B cell (primary cell): ENCODE results near the gene ANO2.

Experiments used
- EZH2 ChIP-seq: IDR thresholded peaks from 2 replicates; pipeline ENCODE4 v1.6.1; 2012; ENCODE audit warnings: borderline replicate concordance, low read depth, mild to moderate bottlenecking, moderate library complexity, low read length; ENCODE audit not compliant: insufficient read depth, poor library complexity, severe bottlenecking
- TF ChIP-seq, protein P1 (sequence below): fragments of 200-600 bp; IDR thresholded peaks from one replicate; pipeline ENCODE4 v1.8.0; 2022; ENCODE audit warnings: antibody characterized with exemption, mild to moderate bottlenecking

DNA sequence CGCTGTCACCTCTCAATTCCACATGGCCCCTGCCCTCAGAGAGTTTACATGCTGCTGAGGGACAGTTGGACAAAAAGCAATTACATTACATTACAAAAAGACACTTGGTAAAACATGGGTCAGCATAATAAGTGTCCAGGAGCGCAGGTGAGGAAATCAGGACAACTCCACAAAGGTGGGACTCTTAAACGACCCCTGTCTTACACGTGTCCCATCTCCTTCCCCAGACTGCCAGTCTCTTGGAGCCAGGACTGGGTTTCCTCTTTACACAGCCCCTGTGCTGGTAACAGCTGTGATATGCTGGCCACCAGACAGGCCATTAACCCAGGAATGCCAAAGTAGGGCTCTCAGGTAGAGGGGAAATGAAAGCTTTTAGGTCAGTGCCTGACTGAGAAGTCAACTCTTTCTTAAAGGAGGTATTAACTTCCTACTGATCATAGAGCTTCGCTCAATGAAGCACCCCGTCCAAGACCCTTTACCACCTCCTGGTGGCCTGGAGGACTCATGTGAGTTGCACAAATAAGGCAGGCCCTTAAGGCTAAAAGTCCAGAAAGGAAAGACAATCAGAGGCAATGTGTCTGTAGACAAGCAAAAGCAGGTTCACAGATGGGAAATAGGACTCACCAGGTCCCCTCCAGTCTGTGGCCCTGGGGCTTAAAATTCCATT lies 55.5 kb downstream of the ANO2 start:
- TF ChIP-seq, protein P1, sequence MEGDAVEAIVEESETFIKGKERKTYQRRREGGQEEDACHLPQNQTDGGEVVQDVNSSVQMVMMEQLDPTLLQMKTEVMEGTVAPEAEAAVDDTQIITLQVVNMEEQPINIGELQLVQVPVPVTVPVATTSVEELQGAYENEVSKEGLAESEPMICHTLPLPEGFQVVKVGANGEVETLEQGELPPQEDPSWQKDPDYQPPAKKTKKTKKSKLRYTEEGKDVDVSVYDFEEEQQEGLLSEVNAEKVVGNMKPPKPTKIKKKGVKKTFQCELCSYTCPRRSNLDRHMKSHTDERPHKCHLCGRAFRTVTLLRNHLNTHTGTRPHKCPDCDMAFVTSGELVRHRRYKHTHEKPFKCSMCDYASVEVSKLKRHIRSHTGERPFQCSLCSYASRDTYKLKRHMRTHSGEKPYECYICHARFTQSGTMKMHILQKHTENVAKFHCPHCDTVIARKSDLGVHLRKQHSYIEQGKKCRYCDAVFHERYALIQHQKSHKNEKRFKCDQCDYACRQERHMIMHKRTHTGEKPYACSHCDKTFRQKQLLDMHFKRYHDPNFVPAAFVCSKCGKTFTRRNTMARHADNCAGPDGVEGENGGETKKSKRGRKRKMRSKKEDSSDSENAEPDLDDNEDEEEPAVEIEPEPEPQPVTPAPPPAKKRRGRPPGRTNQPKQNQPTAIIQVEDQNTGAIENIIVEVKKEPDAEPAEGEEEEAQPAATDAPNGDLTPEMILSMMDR = no peak
- TF ChIP-seq EZH2 = no peak
